ENCODE results near the gene VPS13D.

DNA sequence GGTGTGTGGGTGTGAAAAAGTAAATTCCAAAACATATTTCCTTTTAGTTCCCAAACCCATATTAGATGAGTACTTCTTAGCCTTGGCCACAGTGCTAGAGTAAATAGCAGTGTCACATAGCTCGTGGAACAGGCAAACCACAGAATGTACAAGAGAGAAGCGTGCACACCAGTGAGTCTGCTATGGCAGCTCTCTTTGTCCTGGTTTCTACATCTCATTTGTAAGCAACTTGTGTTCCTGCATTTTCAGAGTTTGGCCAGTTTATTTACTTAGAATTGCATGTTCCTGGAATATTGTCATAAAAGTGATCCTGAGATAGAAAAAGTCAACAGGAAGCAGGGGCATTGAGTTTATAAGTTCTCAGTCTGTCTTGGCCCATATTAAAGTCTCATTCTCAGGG lies 246.1 kb downstream of the VPS13D start:
- TF ChIP-seq POLR2A (IDR thresholded peaks at IDR 0.05; ENCODE audit: borderline replicate concordance, extremely low read depth, insufficient read depth, insufficient read length): no peak
- TF ChIP-seq, protein P1, sequence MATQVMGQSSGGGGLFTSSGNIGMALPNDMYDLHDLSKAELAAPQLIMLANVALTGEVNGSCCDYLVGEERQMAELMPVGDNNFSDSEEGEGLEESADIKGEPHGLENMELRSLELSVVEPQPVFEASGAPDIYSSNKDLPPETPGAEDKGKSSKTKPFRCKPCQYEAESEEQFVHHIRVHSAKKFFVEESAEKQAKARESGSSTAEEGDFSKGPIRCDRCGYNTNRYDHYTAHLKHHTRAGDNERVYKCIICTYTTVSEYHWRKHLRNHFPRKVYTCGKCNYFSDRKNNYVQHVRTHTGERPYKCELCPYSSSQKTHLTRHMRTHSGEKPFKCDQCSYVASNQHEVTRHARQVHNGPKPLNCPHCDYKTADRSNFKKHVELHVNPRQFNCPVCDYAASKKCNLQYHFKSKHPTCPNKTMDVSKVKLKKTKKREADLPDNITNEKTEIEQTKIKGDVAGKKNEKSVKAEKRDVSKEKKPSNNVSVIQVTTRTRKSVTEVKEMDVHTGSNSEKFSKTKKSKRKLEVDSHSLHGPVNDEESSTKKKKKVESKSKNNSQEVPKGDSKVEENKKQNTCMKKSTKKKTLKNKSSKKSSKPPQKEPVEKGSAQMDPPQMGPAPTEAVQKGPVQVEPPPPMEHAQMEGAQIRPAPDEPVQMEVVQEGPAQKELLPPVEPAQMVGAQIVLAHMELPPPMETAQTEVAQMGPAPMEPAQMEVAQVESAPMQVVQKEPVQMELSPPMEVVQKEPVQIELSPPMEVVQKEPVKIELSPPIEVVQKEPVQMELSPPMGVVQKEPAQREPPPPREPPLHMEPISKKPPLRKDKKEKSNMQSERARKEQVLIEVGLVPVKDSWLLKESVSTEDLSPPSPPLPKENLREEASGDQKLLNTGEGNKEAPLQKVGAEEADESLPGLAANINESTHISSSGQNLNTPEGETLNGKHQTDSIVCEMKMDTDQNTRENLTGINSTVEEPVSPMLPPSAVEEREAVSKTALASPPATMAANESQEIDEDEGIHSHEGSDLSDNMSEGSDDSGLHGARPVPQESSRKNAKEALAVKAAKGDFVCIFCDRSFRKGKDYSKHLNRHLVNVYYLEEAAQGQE (IDR thresholded peaks at IDR 0.05; ENCODE audit: low read depth): no peak
- no peak; the same call in 1 of the 2 replicates for TF ChIP-seq POLR2AphosphoS5 (IDR thresholded peaks at IDR 0.05; ENCODE audit: low read depth, low read length)
- TF ChIP-seq, protein P2, sequence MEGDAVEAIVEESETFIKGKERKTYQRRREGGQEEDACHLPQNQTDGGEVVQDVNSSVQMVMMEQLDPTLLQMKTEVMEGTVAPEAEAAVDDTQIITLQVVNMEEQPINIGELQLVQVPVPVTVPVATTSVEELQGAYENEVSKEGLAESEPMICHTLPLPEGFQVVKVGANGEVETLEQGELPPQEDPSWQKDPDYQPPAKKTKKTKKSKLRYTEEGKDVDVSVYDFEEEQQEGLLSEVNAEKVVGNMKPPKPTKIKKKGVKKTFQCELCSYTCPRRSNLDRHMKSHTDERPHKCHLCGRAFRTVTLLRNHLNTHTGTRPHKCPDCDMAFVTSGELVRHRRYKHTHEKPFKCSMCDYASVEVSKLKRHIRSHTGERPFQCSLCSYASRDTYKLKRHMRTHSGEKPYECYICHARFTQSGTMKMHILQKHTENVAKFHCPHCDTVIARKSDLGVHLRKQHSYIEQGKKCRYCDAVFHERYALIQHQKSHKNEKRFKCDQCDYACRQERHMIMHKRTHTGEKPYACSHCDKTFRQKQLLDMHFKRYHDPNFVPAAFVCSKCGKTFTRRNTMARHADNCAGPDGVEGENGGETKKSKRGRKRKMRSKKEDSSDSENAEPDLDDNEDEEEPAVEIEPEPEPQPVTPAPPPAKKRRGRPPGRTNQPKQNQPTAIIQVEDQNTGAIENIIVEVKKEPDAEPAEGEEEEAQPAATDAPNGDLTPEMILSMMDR (IDR thresholded peaks at IDR 0.05 in 2 of 3, conservative IDR thresholded peaks at IDR 0.05 in 1 of 3; ENCODE audit: borderline replicate concordance in 1 of 3, insufficient read depth in 1 of 3, low read depth in 2 of 3, low read length in 2 of 3): no peak
- TF ChIP-seq, protein P3, sequence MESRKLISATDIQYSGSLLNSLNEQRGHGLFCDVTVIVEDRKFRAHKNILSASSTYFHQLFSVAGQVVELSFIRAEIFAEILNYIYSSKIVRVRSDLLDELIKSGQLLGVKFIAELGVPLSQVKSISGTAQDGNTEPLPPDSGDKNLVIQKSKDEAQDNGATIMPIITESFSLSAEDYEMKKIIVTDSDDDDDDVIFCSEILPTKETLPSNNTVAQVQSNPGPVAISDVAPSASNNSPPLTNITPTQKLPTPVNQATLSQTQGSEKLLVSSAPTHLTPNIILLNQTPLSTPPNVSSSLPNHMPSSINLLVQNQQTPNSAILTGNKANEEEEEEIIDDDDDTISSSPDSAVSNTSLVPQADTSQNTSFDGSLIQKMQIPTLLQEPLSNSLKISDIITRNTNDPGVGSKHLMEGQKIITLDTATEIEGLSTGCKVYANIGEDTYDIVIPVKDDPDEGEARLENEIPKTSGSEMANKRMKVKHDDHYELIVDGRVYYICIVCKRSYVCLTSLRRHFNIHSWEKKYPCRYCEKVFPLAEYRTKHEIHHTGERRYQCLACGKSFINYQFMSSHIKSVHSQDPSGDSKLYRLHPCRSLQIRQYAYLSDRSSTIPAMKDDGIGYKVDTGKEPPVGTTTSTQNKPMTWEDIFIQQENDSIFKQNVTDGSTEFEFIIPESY (IDR thresholded peaks at IDR 0.05; ENCODE audit: extremely low read depth, insufficient replicate concordance, low read length): no peak
- TF ChIP-seq ZNF274 (IDR thresholded peaks at IDR 0.05; ENCODE audit: low read depth, low read length): no peak
- TF ChIP-seq, protein P4, sequence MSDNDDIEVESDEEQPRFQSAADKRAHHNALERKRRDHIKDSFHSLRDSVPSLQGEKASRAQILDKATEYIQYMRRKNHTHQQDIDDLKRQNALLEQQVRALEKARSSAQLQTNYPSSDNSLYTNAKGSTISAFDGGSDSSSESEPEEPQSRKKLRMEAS (IDR thresholded peaks at IDR 0.05): no peak
- TF ChIP-seq YY1 (IDR thresholded peaks at IDR 0.05; ENCODE audit: extremely low read depth, insufficient replicate concordance, low read depth, low read length): no peak
- no peak for TF ChIP-seq SRF (IDR thresholded peaks at IDR 0.05; ENCODE audit: low read depth)

All from HCT116 (cell line).